ENCODE measurements around the gene ARHGAP24. TPM values are rescaled to one million over a fixed set of nuclear protein-coding genes. Genes with fewer than 3 reads are reported as not detected.
A peak's percentile ranks its signal among the peaks of the same experiment; 100 is the strongest.

Gene ARHGAP24
- total RNA-seq, 1 donor = 52.5 TPM

GRCh38 chr4:85967872-85968271 lies 492.9 kb downstream of the ARHGAP24 start:
- peak overlapping the region; percentile 9 for H3K27ac ChIP-seq (ENCODE audit: low read depth, low read length)
- DNase-seq (ENCODE audit: insufficient read length, low spot score, missing footprints) = no peak
- peak overlapping the region; percentile 21 for H3K4me2 ChIP-seq (ENCODE audit: insufficient read depth, low read length)
- H4K20me1 ChIP-seq (ENCODE audit: insufficient read depth, low read length) = no peaks in the 10 kb centered on the region
- H3K4me1 ChIP-seq (ENCODE audit: insufficient read depth, low read length) = peaks cover 45% of the 10 kb centered on the region
- TF ChIP-seq CTCF (IDR thresholded peaks at IDR 0.05; ENCODE audit: extremely low read depth, low read depth, low read length) = no peak
- H3K79me2 ChIP-seq (ENCODE audit: insufficient read depth, low read length) = no peaks in the 10 kb centered on the region
- H3K9me3 ChIP-seq (ENCODE audit: low read depth, low read length) = no peaks in the 10 kb centered on the region
- no peaks in the 10 kb centered on the region for H3K36me3 ChIP-seq (ENCODE audit: insufficient read depth, low read length)
- no peak overlapping the region for H2AFZ ChIP-seq (ENCODE audit: low read length)
- no peaks in the 10 kb centered on the region for H3K27me3 ChIP-seq (ENCODE audit: insufficient read depth, low read length)
- H3K4me3 ChIP-seq (ENCODE audit: insufficient read depth, low read length) = no peak overlapping the region

GRCh38 chr4:85968945-85969819 lies 494.2 kb downstream of the ARHGAP24 start:
- peak; percentile 31 for DNase-seq (ENCODE audit: insufficient read length, low spot score, missing footprints)
- Histone ChIP-seq H2AFZ (ENCODE audit: low read length) (no peak overlapping the region), H3K9me3 (ENCODE audit: low read depth, low read length) (no peaks in the 10 kb centered on the region), H3K4me1 (ENCODE audit: insufficient read depth, low read length) (peaks cover 45% of the 10 kb centered on the region), H3K4me3 (ENCODE audit: insufficient read depth, low read length) (no peak overlapping the region), H3K36me3 (ENCODE audit: insufficient read depth, low read length) (no peaks in the 10 kb centered on the region), H3K4me2 (ENCODE audit: insufficient read depth, low read length) (peak overlapping the region; percentile 27), H3K27ac (ENCODE audit: low read depth, low read length) (peak overlapping the region; percentile 9), H3K27me3 (ENCODE audit: insufficient read depth, low read length) (no peaks in the 10 kb centered on the region), H4K20me1 (ENCODE audit: insufficient read depth, low read length) (no peaks in the 10 kb centered on the region), H3K79me2 (ENCODE audit: insufficient read depth, low read length) (no peaks in the 10 kb centered on the region)
- TF ChIP-seq CTCF (IDR thresholded peaks at IDR 0.05; ENCODE audit: extremely low read depth, low read depth, low read length) = peak; percentile 67

- H4K20me1 ChIP-seq (ENCODE audit: insufficient read depth, low read length) = no peaks in the 10 kb centered on the region
- no peak for TF ChIP-seq CTCF (IDR thresholded peaks at IDR 0.05; ENCODE audit: extremely low read depth, low read depth, low read length)
- H3K4me3 ChIP-seq (ENCODE audit: insufficient read depth, low read length) = no peak overlapping the region
- H2AFZ ChIP-seq (ENCODE audit: low read length) = no peak overlapping the region
- peaks cover 45% of the 10 kb centered on the region for H3K4me1 ChIP-seq (ENCODE audit: insufficient read depth, low read length)
- no peak overlapping the region for H3K4me2 ChIP-seq (ENCODE audit: insufficient read depth, low read length)
- H3K36me3 ChIP-seq (ENCODE audit: insufficient read depth, low read length) = no peaks in the 10 kb centered on the region
- H3K27me3 ChIP-seq (ENCODE audit: insufficient read depth, low read length) = no peaks in the 10 kb centered on the region
- DNase-seq (ENCODE audit: insufficient read length, low spot score, missing footprints) = no peak
- no peak overlapping the region for H3K27ac ChIP-seq (ENCODE audit: low read depth, low read length)
- no peaks in the 10 kb centered on the region for H3K79me2 ChIP-seq (ENCODE audit: insufficient read depth, low read length)
- H3K9me3 ChIP-seq (ENCODE audit: low read depth, low read length) = no peaks in the 10 kb centered on the region
These were observed 495.6 kb downstream of the ARHGAP24 start for GRCh38 chr4:85970535-85970934.

- H3K9me3 ChIP-seq (ENCODE audit: low read depth, low read length) = no peaks in the 10 kb centered on the region
- no peaks in the 10 kb centered on the region for H3K36me3 ChIP-seq (ENCODE audit: insufficient read depth, low read length)
- no peaks in the 10 kb centered on the region for H3K27me3 ChIP-seq (ENCODE audit: insufficient read depth, low read length)
- no peak overlapping the region for H3K4me3 ChIP-seq (ENCODE audit: insufficient read depth, low read length)
- H4K20me1 ChIP-seq (ENCODE audit: insufficient read depth, low read length) = no peaks in the 10 kb centered on the region
- no peak for TF ChIP-seq CTCF (IDR thresholded peaks at IDR 0.05; ENCODE audit: extremely low read depth, low read depth, low read length)
- H3K4me2 ChIP-seq (ENCODE audit: insufficient read depth, low read length) = no peak overlapping the region
- no peak for DNase-seq (ENCODE audit: insufficient read length, low spot score, missing footprints)
- no peaks in the 10 kb centered on the region for H3K4me1 ChIP-seq (ENCODE audit: insufficient read depth, low read length)
- no peak overlapping the region for H2AFZ ChIP-seq (ENCODE audit: low read length)
- no peaks in the 10 kb centered on the region for H3K79me2 ChIP-seq (ENCODE audit: insufficient read depth, low read length)
- H3K27ac ChIP-seq (ENCODE audit: low read depth, low read length) = no peak overlapping the region
These were observed 504.3 kb downstream of the ARHGAP24 start for GRCh38 chr4:85979276-85979675.
